Keratinocyte (primary cell): ENCODE measurements around the gene YDJC.

Source experiments
- CTCF ChIP-seq, 3 experiments: IDR thresholded peaks in 1 of 3; conservative IDR thresholded peaks in 1 of 3; optimal IDR thresholded peaks in 1 of 3; 2 replicates in 2 of 3; 3 replicates in 1 of 3; pipeline versions ENCODE3 to v1.5.1; 2011; ENCODE audit warnings: low read length in 3 of 3, mild to moderate bottlenecking in 3 of 3, moderate library complexity in 2 of 3, control low read depth in 1 of 3, inconsistent platforms in 1 of 3; ENCODE audit not compliant: insufficient read depth in 2 of 3; ENCODE audit errors: extremely low read depth in 1 of 3
- EZH2 ChIP-seq: IDR thresholded peaks from one replicate; pipeline ENCODE4 v1.6.1; 2012; ENCODE audit warnings: inconsistent platforms, mild to moderate bottlenecking, low read length, moderate library complexity

- TF ChIP-seq CTCF (optimal IDR thresholded peaks at IDR 0.05 in 1 of 3, IDR thresholded peaks at IDR 0.05 in 1 of 3, conservative IDR thresholded peaks at IDR 0.05 in 1 of 3; ENCODE audit: extremely low read depth in 1 of 3, insufficient read depth in 2 of 3, low read length in 3 of 3) (no peak), EZH2 (no peak)
These were observed 11.0 kb upstream of the YDJC start for GRCh38 chr22:21640810-21641209.
